ENCODE measurements around the gene APLP2.

APLP2 gene

GRCh38 chr11:130133716-130134115, 64.0 kb downstream of the APLP2 start:
- Histone ChIP-seq H3K9me3 (no peaks in the 10 kb centered on the region), H3K36me3 (peaks cover 88% of the 10 kb centered on the region), H3K27me3 (no peaks in the 10 kb centered on the region), H3K27ac (peak overlapping the region; percentile 90), H3K4me1 (ENCODE audit: control insufficient read depth in 1 of 2, insufficient read depth in 1 of 2, low read depth in 1 of 2, low read length in 1 of 2) (peaks cover 25 to 32% of the 10 kb centered on the region in 2 experiments), H3K4me3 (ENCODE audit: low read depth in 1 of 2, low read length in 1 of 2) (peak overlapping the region in 1 of 2 experiments; percentile 13)
- no peak for TF ChIP-seq CTCF (IDR thresholded peaks at IDR 0.05)

GRCh38 chr11:130136107-130136506, 66.4 kb downstream of the APLP2 start:
- no peak overlapping the region for H3K27ac ChIP-seq

GRCh38 chr11:130137999-130138398, 68.3 kb downstream of the APLP2 start:
- H3K36me3 ChIP-seq, result peaks cover 93% of the 10 kb centered on the region
- no peak for TF ChIP-seq CTCF (IDR thresholded peaks at IDR 0.05)
- no peaks in the 10 kb centered on the region for H3K9me3 ChIP-seq
- H3K4me3 ChIP-seq (ENCODE audit: low read depth in 1 of 2, low read length in 1 of 2), result no peak overlapping the region
- H3K4me1 ChIP-seq (ENCODE audit: control insufficient read depth in 1 of 2, insufficient read depth in 1 of 2, low read depth in 1 of 2, low read length in 1 of 2), result peaks cover 18 to 21% of the 10 kb centered on the region in 2 experiments
- no peaks in the 10 kb centered on the region for H3K27me3 ChIP-seq
- no peak overlapping the region for H3K27ac ChIP-seq

More at GRCh38 chr11:130136107-130136506, 66.4 kb downstream of the APLP2 start:
- TF ChIP-seq CTCF (IDR thresholded peaks at IDR 0.05), result no peak
- Histone ChIP-seq H3K36me3 (peaks cover 86% of the 10 kb centered on the region), H3K27me3 (no peaks in the 10 kb centered on the region), H3K4me3 (ENCODE audit: low read depth in 1 of 2, low read length in 1 of 2) (no peak overlapping the region), H3K9me3 (no peaks in the 10 kb centered on the region), H3K4me1 (ENCODE audit: control insufficient read depth in 1 of 2, insufficient read depth in 1 of 2, low read depth in 1 of 2, low read length in 1 of 2) (peaks cover 25 to 32% of the 10 kb centered on the region in 2 experiments)

GRCh38 chr11:130139401-130139800, 69.7 kb downstream of the APLP2 start:
- no peak for TF ChIP-seq CTCF (IDR thresholded peaks at IDR 0.05)
- Histone ChIP-seq H3K36me3 (peaks cover 93% of the 10 kb centered on the region), H3K9me3 (no peaks in the 10 kb centered on the region), H3K27ac (no peak overlapping the region), H3K4me1 (ENCODE audit: control insufficient read depth in 1 of 2, insufficient read depth in 1 of 2, low read depth in 1 of 2, low read length in 1 of 2) (peaks cover 6 to 7% of the 10 kb centered on the region in 2 experiments), H3K27me3 (no peaks in the 10 kb centered on the region), H3K4me3 (ENCODE audit: low read depth in 1 of 2, low read length in 1 of 2) (no peak overlapping the region)

GRCh38 chr11:130141561-130142341, 72.1 kb downstream of the APLP2 start:
- Histone ChIP-seq H3K27me3 (no peaks in the 10 kb centered on the region), H3K4me1 (ENCODE audit: control insufficient read depth in 1 of 2, insufficient read depth in 1 of 2, low read depth in 1 of 2, low read length in 1 of 2) (peaks cover 22% of the 10 kb centered on the region in 2 experiments), H3K27ac (no peak overlapping the region), H3K36me3 (peaks cover 79% of the 10 kb centered on the region), H3K4me3 (ENCODE audit: low read depth in 1 of 2, low read length in 1 of 2) (no peak overlapping the region), H3K9me3 (no peaks in the 10 kb centered on the region)
- no peak for TF ChIP-seq CTCF (IDR thresholded peaks at IDR 0.05)

Data from neutrophil (primary cell).